HEK293 (cell line): ENCODE results near the gene UNK.

Experiments used
- CTCF ChIA-PET: fragments of 350-600 bp; formaldehyde crosslinking; extraction: SDS; loops from one replicate; lab custom pipeline; 2021; ENCODE audit warnings: antibody characterized with exemption; lab: Yijun Ruan, JAX
- POLR2A ChIA-PET: fragments of 300-600 bp; formaldehyde crosslinking; extraction: SDS; loops from one replicate; lab custom pipeline; 2020; ENCODE audit warnings: antibody characterized with exemption, inconsistent platforms; lab: Yijun Ruan, JAX
- H3K27ac ChIP-seq: fragments of 200-500 bp; sonication (Bioruptor generic); 2 replicates; pipeline ENCODE4 v1.5.1; 2014; ENCODE audit warnings: low read depth, low read length, control low read depth, inconsistent platforms; ENCODE audit errors: extremely low read depth
- H3K36me3 ChIP-seq, 2 experiments: fragments of 200-500 bp in 1 of 2; sonication (Bioruptor generic) in 1 of 2; 1 replicate in 1 of 2; 2 replicates in 1 of 2; pipeline ENCODE4 v1.5.1; 2014 to 2017; ENCODE audit warnings: inconsistent platforms in 2 of 2, low read length in 2 of 2; ENCODE audit not compliant: control insufficient read depth in 2 of 2, insufficient read depth in 1 of 2
- H3K4me1 ChIP-seq: fragments of 200-500 bp; sonication (Bioruptor generic); 2 replicates; pipeline ENCODE4 v1.5.1; 2014; ENCODE audit warnings: mild to moderate bottlenecking, low read length, inconsistent platforms; ENCODE audit not compliant: control insufficient read depth, insufficient read depth
- H3K4me3 ChIP-seq: 2 replicates; pipeline ENCODE4 v1.5.1; 2011; ENCODE audit warnings: low read depth, mild to moderate bottlenecking, control low read depth, low read length, moderate library complexity
- H3K9me3 ChIP-seq: fragments of 200-500 bp; sonication (Bioruptor generic); 2 replicates; pipeline ENCODE4 v1.5.1; 2014; ENCODE audit warnings: low read depth, low read length, inconsistent platforms; ENCODE audit not compliant: control insufficient read depth, insufficient read depth
- EGR2 ChIP-seq: fragments of 450-650 bp; formaldehyde crosslinking; IDR thresholded peaks from 2 replicates; pipeline ENCODE4 v1.5.1; 2016; ENCODE audit warnings: low read depth, missing biosample characterization, missing genetic modification characterization
- GLIS2 ChIP-seq: fragments of 450-650 bp; formaldehyde crosslinking; IDR thresholded peaks from 2 replicates; pipeline ENCODE4 v1.5.1; 2016; ENCODE audit warnings: missing biosample characterization, missing genetic modification characterization
- HOXA7 ChIP-seq: sonication (generic); formaldehyde crosslinking; IDR thresholded peaks from 2 replicates; pipeline ENCODE4 v1.8.1; 2022; ENCODE audit warnings: missing genetic modification reagents, borderline replicate concordance
- HOXC10 ChIP-seq: sonication (generic); formaldehyde crosslinking; IDR thresholded peaks from 2 replicates; pipeline ENCODE4 v1.8.1; 2023; ENCODE audit warnings: mild to moderate bottlenecking, missing genetic modification reagents
- KLF1 ChIP-seq: fragments of 450-650 bp; formaldehyde crosslinking; IDR thresholded peaks from 2 replicates; pipeline ENCODE4 v1.5.1; 2016; ENCODE audit warnings: missing biosample characterization, missing genetic modification characterization
- KLF17 ChIP-seq: fragments of 450-650 bp; formaldehyde crosslinking; IDR thresholded peaks from 2 replicates; pipeline ENCODE4 v1.5.1; 2016; ENCODE audit warnings: missing biosample characterization, missing genetic modification characterization
- KLF8 ChIP-seq: fragments of 450-650 bp; formaldehyde crosslinking; IDR thresholded peaks from 2 replicates; pipeline ENCODE4 v1.5.1; 2016; ENCODE audit warnings: missing biosample characterization, missing genetic modification characterization
- PATZ1 ChIP-seq: fragments of 450-650 bp; formaldehyde crosslinking; IDR thresholded peaks from 2 replicates; pipeline ENCODE4 v1.5.1; 2016; ENCODE audit warnings: missing biosample characterization, missing genetic modification characterization
- PRDM4 ChIP-seq: fragments of 450-650 bp; formaldehyde crosslinking; IDR thresholded peaks from 2 replicates; pipeline ENCODE4 v1.5.1; 2017; ENCODE audit warnings: missing biosample characterization, missing genetic modification characterization
- REPIN1 ChIP-seq: fragments of 450-650 bp; formaldehyde crosslinking; IDR thresholded peaks from 2 replicates; pipeline ENCODE4 v1.5.1; 2017; ENCODE audit warnings: missing biosample characterization, missing genetic modification characterization, low read depth
- SCRT2 ChIP-seq: fragments of 450-650 bp; formaldehyde crosslinking; IDR thresholded peaks from 2 replicates; pipeline ENCODE4 v1.5.1; 2016; ENCODE audit warnings: missing biosample characterization, missing genetic modification characterization
- ZBTB8A ChIP-seq: fragments of 450-650 bp; formaldehyde crosslinking; IDR thresholded peaks from 2 replicates; pipeline ENCODE4 v1.5.1; 2016; ENCODE audit warnings: missing biosample characterization, missing genetic modification characterization
- ZFHX2 ChIP-seq: fragments of 450-650 bp; formaldehyde crosslinking; conservative IDR thresholded peaks from 2 replicates; pipeline ENCODE4 v1.5.1; 2016; ENCODE audit warnings: missing biosample characterization, missing genetic modification characterization
- ZNF133 ChIP-seq: fragments of 450-650 bp; formaldehyde crosslinking; IDR thresholded peaks from 2 replicates; pipeline ENCODE4 v1.5.1; 2016; ENCODE audit warnings: missing biosample characterization, missing genetic modification characterization
- ZNF623 ChIP-seq: fragments of 450-650 bp; formaldehyde crosslinking; IDR thresholded peaks from 2 replicates; pipeline ENCODE4 v1.5.1; 2016; ENCODE audit warnings: missing biosample characterization, missing genetic modification characterization
- ZNF837 ChIP-seq: fragments of 450-650 bp; formaldehyde crosslinking; IDR thresholded peaks from 2 replicates; pipeline ENCODE4 v1.5.1; 2016; ENCODE audit warnings: missing biosample characterization, missing genetic modification characterization
- TF ChIP-seq, protein P1 (sequence below): fragments of 450-650 bp; formaldehyde crosslinking; IDR thresholded peaks from 2 replicates; pipeline ENCODE4 v1.5.1; 2016; ENCODE audit warnings: missing biosample characterization, missing genetic modification characterization

UNK gene

DNA sequence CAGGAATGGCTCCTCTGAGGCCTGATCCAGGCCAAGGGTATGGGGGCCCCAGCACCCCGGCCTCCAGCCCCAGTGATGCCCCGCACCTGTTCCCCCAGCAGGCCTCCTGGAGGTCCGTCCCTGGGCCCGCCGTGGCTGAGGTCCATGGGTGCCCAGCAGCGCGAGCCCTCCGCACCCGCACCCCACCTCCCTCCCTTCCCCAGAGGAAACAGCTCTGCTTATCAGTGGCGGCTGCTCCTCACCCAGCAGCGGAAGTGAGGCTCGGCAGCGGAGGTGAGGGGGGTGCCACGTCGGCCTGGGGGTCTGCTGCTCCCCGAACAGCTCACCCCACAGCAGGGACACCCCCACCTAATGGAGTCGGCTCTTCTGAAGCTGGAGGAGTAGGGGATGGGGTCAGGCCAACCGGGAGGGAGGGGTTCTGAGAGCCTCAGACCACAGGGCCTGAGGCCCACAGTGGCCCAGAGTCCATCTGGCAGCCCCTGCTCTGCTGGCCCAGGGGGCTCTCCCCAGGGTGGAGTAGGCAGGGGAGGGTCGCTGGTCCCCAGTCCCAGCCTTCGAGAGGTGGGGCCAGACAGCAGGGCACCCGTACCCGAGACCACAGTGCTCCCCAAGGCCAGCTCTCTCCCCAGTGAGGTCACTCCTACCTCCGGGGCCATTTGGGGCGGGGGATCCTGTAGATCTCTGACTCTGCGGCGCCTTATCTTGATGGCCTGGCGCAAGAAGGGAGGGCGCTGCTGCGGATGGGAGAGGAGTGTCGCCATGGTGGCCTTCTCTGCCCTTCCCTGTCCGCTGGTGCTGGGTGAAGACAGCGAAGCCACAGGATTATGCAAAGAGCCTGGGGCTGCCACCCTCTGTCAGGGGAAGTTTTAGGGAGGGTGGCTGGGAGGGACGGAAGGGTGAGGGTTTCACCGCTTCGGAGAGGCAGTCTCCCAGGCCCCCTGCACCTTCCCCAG is 59.2 kb downstream of the UNK start, which contains the start of gene UNC13D:
UNC13D (minus strand) TSS at position 828 of the 953 bp plus-strand sequence; CDS start at position 761, 67 bp downstream.
- Histone ChIP-seq H3K4me3 (no peak within 1 kb of the TSS), H3K27ac (no peak within 1 kb of the TSS), H3K9me3 (no peaks in the 10 kb centered on the region), H3K36me3 (peaks cover 0 to 31% of the 10 kb centered on the region in 2 experiments; a peak in 1 of 3 replicates)
- TF ChIP-seq ZNF623 (tag by site-specific recombination) (peak; percentile 93), ZNF133 (no peak), ZNF837 (no peak), KLF17 (tag by site-specific recombination) (peak; percentile 24; the same call in 1 of the 2 replicates)
- TF ChIP-seq, all 188 proteins: peak for 2
- no peaks in the 10 kb centered on the region; the same call in 1 of the 2 replicates for H3K4me1 ChIP-seq
- CTCF ChIA-PET: interaction anchor here (0.6 to 5.5 kb wide), 4 partner anchors 17 to 61 kb away, joined by 3 to 40 read pairs (median 4); no protein-coding TSS in a partner anchor
- POLR2A ChIA-PET: interaction anchor here (0.5 to 3.2 kb wide), 6 partner anchors 10 to 246 kb away, joined by 3 to 28 read pairs (median 4); partner anchors contain the start of gene WBP2

DNA sequence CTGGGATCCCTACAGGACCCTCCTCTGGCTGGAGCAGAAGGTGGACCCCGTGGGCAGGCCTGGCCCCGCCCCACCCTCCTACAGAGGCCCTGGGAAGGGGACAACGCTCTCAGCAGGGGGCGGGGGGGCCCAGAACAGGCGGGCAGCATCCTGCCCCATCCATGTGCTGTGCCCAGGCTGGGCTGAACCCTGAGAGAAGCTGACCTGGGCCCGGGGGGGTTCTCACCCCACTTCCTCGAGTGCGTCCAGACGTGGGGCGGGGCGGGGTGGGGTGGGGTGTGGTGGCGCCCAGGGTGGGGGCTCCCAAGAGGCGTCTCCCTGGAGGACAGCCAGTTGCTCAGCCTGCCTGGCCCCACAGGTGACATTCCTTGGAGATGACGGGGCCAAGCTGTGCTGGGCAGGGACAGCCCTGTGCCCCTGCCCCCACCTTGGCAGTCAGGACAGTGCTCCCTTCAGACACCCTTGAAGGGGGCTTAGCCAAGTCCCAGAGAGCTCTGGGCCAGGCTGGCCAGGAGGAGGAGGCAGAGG is 60.0 kb downstream of the UNK start:
- ChIA-PET CTCF (interaction anchor here (0.7 to 5.5 kb wide), 12 partner anchors 8 to 61 kb away, joined by 3 to 40 read pairs (median 5); partner anchors contain the start of gene WBP2), POLR2A (interaction anchor here (0.5 to 3.2 kb wide), 8 partner anchors 9 to 144 kb away, joined by 3 to 28 read pairs (median 5); partner anchors contain the start of genes TRIM47 and WBP2)
- Histone ChIP-seq H3K27ac (no peak overlapping the region), H3K36me3 (peaks cover 0 to 38% of the 10 kb centered on the region in 2 experiments; a peak in 1 of 3 replicates), H3K4me3 (no peak overlapping the region), H3K4me1 (no peaks in the 10 kb centered on the region; the same call in 1 of the 2 replicates), H3K9me3 (no peaks in the 10 kb centered on the region)
- no peak for TF ChIP-seq PRDM4 (tag by site-specific recombination)
- TF ChIP-seq, protein P1, sequence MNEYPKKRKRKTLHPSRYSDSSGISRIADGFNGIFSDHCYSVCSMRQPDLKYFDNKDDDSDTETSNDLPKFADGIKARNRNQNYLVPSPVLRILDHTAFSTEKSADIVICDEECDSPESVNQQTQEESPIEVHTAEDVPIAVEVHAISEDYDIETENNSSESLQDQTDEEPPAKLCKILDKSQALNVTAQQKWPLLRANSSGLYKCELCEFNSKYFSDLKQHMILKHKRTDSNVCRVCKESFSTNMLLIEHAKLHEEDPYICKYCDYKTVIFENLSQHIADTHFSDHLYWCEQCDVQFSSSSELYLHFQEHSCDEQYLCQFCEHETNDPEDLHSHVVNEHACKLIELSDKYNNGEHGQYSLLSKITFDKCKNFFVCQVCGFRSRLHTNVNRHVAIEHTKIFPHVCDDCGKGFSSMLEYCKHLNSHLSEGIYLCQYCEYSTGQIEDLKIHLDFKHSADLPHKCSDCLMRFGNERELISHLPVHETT (tag by site-specific recombination): no peak
- TF ChIP-seq KLF8 (tag by site-specific recombination): peak; percentile 27; the same call in 1 of the 2 replicates
- TF ChIP-seq REPIN1 (tag by site-specific recombination): no peak
- TF ChIP-seq EGR2 (tag by site-specific recombination): 0 out of 2 replicates have a peak, but pooled peaks have one; percentile 5
- TF ChIP-seq PATZ1 (tag by site-specific recombination): peak; percentile 18; the same call in 1 of the 2 replicates
- no peak for TF ChIP-seq HOXA7 (CRISPR knock-in tag)
- peak; percentile 53 for TF ChIP-seq SCRT2
- TF ChIP-seq KLF1 (tag by site-specific recombination): peak; percentile 97
- no peak; the same call in 1 of the 2 replicates for TF ChIP-seq GLIS2
- peak; percentile 43 for TF ChIP-seq ZFHX2 (tag by site-specific recombination)
- TF ChIP-seq HOXC10 (CRISPR knock-in tag): no peak
- no peak for TF ChIP-seq ZBTB8A (tag by site-specific recombination)
